ENCODE data around the gene PXDN. TPM values are rescaled to one million over a fixed set of nuclear protein-coding genes. Genes with fewer than 3 reads are reported as not detected.
"Not testable (repeated sequence)": the region's sequence is repeated elsewhere in the genome, so short reads cannot be mapped to it uniquely, and the experiment has no call there.

The PXDN gene
- total RNA-seq, 4 donors from 2014 or later = 26.6 to 254 (median 59.8) TPM

DNA sequence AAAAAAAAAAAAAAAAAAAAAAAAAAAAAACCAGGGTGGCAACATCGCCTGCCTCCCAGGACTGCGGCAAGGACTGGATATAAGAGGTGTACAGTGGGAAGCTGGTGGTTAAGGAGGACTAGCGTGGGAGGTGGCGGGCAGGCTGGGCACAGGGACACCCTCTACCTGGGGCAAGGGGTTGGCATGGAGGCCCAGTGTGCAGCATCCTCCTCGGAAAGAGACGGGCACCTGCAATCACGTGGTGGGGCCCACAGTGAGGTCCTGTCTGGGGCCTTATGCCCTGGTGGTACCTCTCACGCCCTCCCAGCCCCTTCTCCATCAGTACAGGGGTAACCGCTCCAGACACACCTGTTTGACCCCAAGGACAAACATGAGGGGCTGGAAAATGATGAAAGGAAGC lies 27.9 kb downstream of the PXDN start:
- intact Hi-C loops (cut with DNase I; ENCODE audit: low total_unique reads) = no loop called here
- Histone ChIP-seq H3K27ac (peak overlapping the region; percentile 59 to 67), H3K27me3 (no peaks in the 10 kb centered on the region), H3K4me1 (peaks cover 0 to 31% of the 10 kb centered on the region in 2 donors), H3K36me3 (no peaks in the 10 kb centered on the region), H3K9me3 (no peaks in the 10 kb centered on the region), H3K4me3 (no peak overlapping the region)
- TF ChIP-seq, protein P1, sequence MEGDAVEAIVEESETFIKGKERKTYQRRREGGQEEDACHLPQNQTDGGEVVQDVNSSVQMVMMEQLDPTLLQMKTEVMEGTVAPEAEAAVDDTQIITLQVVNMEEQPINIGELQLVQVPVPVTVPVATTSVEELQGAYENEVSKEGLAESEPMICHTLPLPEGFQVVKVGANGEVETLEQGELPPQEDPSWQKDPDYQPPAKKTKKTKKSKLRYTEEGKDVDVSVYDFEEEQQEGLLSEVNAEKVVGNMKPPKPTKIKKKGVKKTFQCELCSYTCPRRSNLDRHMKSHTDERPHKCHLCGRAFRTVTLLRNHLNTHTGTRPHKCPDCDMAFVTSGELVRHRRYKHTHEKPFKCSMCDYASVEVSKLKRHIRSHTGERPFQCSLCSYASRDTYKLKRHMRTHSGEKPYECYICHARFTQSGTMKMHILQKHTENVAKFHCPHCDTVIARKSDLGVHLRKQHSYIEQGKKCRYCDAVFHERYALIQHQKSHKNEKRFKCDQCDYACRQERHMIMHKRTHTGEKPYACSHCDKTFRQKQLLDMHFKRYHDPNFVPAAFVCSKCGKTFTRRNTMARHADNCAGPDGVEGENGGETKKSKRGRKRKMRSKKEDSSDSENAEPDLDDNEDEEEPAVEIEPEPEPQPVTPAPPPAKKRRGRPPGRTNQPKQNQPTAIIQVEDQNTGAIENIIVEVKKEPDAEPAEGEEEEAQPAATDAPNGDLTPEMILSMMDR (IDR thresholded peaks at IDR 0.05) = no peak
- TF ChIP-seq POLR2A (IDR thresholded peaks at IDR 0.05) = no peak
- DNase-seq = no peak

DNA sequence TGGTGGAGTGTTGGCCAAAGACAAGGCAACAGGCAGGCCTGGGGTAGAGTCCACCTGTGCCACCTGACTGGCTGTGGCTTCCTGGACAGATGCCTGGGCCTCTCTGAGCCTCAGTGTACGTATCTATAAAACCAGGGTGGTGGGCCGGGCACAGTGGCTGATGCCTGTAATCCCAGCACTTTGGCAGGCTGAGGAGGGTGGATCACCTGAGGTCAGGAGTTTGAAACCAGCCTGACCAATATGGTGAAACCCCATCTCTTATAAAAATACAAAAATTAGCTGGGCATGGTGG lies 28.4 kb downstream of the PXDN start:
- H3K27me3 ChIP-seq; DNase-seq; intact Hi-C loops (cut with DNase I; ENCODE audit: low total_unique reads); H3K9me3 ChIP-seq; H3K36me3 ChIP-seq; H3K4me3 ChIP-seq: not testable (repeated sequence)
- H3K27ac ChIP-seq = peak overlapping the region; percentile 6 to 67
- peaks cover 0 to 31% of the 10 kb centered on the region in 2 donors for H3K4me1 ChIP-seq

DNA sequence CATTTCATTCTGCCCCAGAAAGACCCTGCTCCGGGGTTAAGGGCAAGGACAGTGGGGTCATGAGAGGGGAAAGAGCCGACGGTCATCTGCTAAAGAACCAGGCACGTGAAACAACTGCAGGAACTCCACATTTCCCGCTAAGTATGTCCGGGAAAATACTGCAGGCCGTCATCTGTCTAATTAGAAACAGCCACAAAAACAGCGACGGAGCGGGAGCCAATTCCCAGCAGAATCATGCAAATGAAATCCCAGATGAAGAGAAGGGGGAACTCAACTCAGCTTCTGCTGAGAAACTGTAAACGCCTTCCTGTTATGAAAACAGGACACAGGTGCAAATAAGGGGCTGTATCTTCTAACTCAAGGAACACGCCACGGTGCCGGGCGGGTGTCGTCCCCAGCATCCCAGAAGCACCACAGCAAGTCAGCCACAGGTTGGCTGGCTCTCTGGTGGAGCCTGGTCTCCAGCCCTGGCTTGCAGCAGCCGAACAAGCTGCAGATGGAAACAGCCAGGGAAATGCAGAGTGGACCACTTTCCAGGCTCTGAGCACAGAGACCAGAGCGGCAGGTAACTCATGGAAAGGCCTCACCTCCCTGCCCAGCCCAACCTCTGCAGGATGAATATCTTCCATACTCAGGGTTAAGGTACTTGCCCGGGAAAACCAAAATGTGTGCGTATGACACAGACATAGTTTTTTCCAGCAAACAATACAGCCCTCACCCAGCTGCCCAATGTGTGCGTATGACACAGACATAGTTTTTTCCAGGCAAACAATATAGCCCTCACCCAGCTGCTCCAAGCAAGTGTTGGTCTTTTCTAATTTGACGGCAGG lies 28.9 kb downstream of the PXDN start:
- no peaks in the 10 kb centered on the region for H3K9me3 ChIP-seq
- peaks cover 0 to 27% of the 10 kb centered on the region in 2 donors for H3K4me1 ChIP-seq
- no peaks in the 10 kb centered on the region for H3K27me3 ChIP-seq
- no peak for TF ChIP-seq POLR2A (IDR thresholded peaks at IDR 0.05)
- TF ChIP-seq, protein P1 (IDR thresholded peaks at IDR 0.05) = no peak
- no peak overlapping the region for H3K4me3 ChIP-seq
- peak; percentile 57 to 58 for DNase-seq
- H3K27ac ChIP-seq = peak overlapping the region; percentile 46 to 67
- intact Hi-C loops (cut with DNase I; ENCODE audit: low total_unique reads) = no loop called here
- no peaks in the 10 kb centered on the region for H3K36me3 ChIP-seq

DNA sequence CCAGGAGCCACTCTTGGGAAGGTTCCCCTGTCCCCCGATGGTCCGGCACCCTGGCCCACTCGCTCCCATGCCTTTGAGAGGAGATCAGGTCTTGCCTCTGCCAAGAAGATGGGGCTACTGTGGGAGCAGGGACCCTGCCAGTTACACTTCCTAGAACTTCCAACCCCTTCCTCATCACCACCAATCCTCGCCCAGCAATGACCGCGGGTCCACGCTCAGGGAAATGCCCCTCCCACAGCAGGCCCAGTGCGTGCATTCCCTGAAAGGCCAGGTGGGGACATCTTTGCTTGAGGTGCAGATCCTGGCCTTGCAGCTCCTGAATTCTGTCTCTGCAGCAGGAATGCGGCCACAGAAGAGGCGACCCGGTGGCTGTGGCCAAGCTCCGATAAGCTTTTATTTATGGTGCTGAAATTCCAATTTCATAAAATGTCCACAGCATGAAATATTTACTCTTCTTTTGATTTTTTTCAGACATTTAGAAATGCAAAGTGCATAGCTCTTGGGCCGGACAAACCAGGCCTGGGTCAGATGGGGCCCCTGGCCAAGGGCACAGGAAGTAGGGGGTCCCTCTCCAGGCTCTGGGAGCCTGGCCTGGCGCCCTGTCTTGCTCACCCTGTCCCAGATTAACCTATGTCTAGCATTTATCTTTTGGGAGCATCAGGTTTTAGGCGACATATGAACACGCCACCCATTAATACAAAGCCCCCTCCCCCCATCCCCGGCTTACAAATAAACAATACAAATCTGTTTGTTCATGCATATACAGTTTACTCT lies 29.8 kb downstream of the PXDN start:
- no peaks in the 10 kb centered on the region for H3K36me3 ChIP-seq
- intact Hi-C loops (cut with DNase I; ENCODE audit: low total_unique reads) = no loop called here
- no peaks in the 10 kb centered on the region for H3K9me3 ChIP-seq
- H3K27me3 ChIP-seq = no peaks in the 10 kb centered on the region
- H3K4me1 ChIP-seq = peaks cover 0 to 26% of the 10 kb centered on the region in 2 donors
- TF ChIP-seq POLR2A (IDR thresholded peaks at IDR 0.05) = no peak
- TF ChIP-seq, protein P1 (IDR thresholded peaks at IDR 0.05) = no peak
- no peak overlapping the region for H3K4me3 ChIP-seq
- no peak for DNase-seq
- peak overlapping the region; percentile 46 to 67 for H3K27ac ChIP-seq

DNA sequence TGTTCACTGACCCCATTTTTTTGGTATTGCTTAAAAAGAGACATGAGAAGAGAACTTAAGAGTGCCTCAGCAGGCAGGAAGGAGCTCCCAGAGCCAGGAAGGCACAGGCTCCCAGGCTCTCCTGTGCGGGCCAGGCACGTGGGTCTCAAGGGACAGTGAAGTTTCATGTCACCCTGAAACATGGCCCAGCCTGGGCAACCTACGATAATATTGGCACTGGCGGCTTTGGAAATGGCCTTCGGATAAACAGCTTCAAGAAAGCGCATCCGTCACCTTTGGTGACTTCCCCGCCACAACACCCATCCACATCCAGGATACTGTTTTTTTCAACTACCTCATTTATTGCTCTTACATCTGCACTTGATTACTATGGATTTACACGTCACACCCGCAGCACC lies 30.5 kb downstream of the PXDN start:
- DNase-seq = no peak
- no peaks in the 10 kb centered on the region for H3K36me3 ChIP-seq
- H3K9me3 ChIP-seq = no peaks in the 10 kb centered on the region
- H3K27me3 ChIP-seq = no peaks in the 10 kb centered on the region
- peak overlapping the region; percentile 8 to 46 for H3K27ac ChIP-seq
- H3K4me3 ChIP-seq = no peak overlapping the region
- TF ChIP-seq, protein P1 (IDR thresholded peaks at IDR 0.05) = no peak
- TF ChIP-seq POLR2A (IDR thresholded peaks at IDR 0.05) = no peak
- peaks cover 0 to 29% of the 10 kb centered on the region in 2 donors for H3K4me1 ChIP-seq
- intact Hi-C loops (cut with DNase I; ENCODE audit: low total_unique reads) = no loop called here
